Measurements from ENCODE around the gene PLTP.
"Not testable (repeated sequence)": the region's sequence is repeated elsewhere in the genome, so short reads cannot be mapped to it uniquely, and the experiment has no call there.

DNA sequence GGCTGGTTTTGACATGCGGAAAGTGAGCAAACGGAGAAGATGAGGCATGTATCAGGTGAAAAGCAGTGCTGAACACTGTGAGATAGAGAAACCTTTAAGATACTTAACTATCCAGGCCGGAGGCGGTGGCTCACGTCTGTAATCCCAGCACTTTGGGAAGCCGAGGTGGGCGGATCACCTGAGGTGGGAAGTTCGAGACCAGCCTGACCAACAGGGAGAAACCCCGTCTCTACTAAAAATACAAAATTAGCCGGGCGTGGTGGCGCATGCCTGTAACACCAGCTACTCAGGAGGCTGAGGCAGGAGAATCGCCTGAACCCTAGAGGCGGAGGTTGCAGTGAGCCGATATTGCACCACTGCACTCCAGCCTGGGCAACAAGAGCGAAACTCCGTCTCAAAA lies 19.7 kb upstream of the PLTP start:
- TF ChIP-seq, protein P1, sequence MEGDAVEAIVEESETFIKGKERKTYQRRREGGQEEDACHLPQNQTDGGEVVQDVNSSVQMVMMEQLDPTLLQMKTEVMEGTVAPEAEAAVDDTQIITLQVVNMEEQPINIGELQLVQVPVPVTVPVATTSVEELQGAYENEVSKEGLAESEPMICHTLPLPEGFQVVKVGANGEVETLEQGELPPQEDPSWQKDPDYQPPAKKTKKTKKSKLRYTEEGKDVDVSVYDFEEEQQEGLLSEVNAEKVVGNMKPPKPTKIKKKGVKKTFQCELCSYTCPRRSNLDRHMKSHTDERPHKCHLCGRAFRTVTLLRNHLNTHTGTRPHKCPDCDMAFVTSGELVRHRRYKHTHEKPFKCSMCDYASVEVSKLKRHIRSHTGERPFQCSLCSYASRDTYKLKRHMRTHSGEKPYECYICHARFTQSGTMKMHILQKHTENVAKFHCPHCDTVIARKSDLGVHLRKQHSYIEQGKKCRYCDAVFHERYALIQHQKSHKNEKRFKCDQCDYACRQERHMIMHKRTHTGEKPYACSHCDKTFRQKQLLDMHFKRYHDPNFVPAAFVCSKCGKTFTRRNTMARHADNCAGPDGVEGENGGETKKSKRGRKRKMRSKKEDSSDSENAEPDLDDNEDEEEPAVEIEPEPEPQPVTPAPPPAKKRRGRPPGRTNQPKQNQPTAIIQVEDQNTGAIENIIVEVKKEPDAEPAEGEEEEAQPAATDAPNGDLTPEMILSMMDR (IDR thresholded peaks at IDR 0.05), result not testable (repeated sequence)
- not testable (repeated sequence) for TF ChIP-seq POLR2A (IDR thresholded peaks at IDR 0.05)
